AG09309 (cell line): ENCODE measurements around the gene PVALEF.

ENCODE experiments used
- DNase-seq: peaks from one replicate; pipeline ENCODE4 v3.0.0-alpha.2; 2010; ENCODE audit warnings: low read depth
- H3K4me3 ChIP-seq: 2 replicates; pipeline ENCODE4 v1.5.1; 2011; ENCODE audit warnings: mild to moderate bottlenecking, low read depth, low read length, moderate library complexity; ENCODE audit not compliant: control insufficient read depth
- CTCF ChIP-seq: IDR thresholded peaks from 2 replicates; pipeline ENCODE4 v1.5.1; 2011; ENCODE audit warnings: mild to moderate bottlenecking, low read depth, low read length, inconsistent platforms; ENCODE audit not compliant: insufficient read depth, control insufficient read depth; ENCODE audit errors: missing control alignments

PVALEF gene

GRCh38 chr17:81128774-81129173, 36.5 kb upstream of the PVALEF start:
- TF ChIP-seq CTCF: no peak
- DNase-seq: no peak
- H3K4me3 ChIP-seq: no peak overlapping the region

DNA sequence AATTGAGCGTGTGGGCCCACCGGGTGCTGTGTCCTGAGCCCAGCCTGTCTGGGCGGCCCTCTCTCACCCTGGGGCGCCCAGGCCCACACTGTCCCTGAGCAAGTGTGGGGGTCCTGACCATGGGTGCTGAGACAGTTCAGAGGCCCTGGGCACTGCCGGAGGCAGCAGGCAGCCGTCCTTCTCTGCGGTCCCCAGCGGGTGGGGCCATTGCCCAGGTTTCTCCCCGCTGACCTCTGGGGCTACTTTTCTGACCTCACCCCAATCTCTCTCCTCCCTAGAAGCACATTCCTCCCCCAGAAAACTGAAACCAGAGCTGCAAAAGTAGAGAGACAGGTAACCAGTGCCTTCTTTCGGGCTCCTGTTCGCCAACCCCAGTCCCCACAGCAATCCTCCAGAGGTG, 36.0 kb upstream of the PVALEF start:
- peak; percentile 8 for TF ChIP-seq CTCF
- no peak for DNase-seq
- H3K4me3 ChIP-seq: no peak overlapping the region

DNA sequence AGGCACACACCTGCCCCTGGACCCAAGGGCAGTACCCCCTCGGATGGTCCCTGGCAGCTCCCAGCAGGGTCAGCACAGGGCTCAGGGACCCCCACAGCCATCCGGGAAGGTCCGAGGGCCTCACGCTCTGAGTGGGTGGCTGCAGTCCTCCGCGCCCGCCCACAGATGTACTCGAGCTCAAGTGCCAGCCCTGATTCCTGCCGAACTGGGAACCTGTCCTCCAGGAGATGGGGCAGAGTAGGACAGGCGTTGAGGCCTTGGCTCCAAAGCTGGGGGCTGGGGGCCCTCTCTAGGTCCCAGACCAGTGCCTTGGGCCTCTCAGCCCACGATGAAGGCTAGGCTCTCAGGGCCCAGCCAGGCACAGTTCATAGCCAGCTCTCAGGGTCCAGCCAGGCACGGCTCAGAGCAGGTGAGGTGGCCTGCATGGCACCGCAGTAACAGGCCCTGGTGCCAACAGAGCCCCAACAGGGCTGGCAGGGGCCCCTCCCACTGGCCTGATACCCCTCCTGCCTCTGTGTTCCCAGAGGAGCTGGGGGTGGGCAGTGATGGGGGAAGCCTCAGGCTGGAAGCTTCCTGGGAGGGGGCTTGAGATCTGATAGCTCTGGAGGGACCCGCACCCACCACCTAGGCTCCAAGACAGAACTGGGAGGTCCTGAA, 35.5 kb upstream of the PVALEF start:
- TF ChIP-seq CTCF: no peak
- no peak for DNase-seq
- H3K4me3 ChIP-seq: no peak overlapping the region

- H3K4me3 ChIP-seq: no peak overlapping the region
- no peak for TF ChIP-seq CTCF
- no peak for DNase-seq
Measured at GRCh38 chr17:81130385-81131361, 34.6 kb upstream of the PVALEF start.

DNA sequence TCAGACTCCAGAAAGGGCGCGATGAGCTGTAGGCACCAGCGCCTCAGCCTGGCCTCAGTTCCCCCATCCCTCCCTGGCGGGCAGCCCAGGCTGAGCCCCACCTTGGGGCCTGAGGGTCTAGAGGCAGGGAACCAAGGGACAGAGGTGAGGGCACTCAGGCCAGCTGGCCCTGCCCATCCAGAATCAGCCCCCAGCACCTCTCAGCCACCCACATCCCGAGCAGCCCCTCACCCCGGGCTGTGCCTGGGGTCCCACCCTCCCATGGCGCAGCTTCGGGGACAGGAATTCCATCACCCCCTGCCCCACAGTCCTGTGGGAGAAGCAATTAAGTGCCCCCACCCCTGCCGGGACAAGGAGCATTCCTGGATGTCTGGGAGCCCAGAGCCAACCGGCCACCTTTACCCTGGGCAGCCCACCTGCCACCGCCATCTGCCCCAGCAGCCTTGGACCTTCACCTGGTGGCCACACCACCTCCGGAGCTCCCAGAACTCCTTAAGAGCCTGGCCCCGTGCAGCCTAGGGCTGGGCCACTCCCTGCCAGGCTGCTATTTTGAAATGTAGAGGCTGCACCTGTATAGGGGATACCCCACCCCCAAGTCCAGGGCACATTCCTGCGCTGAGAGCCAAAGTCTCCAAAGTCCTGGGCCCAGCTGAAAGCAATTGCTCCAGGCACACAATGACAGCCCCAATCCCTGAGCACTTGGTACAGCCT, 33.7 kb upstream of the PVALEF start:
- no peak for TF ChIP-seq CTCF
- no peak overlapping the region for H3K4me3 ChIP-seq
- DNase-seq: no peak

DNA sequence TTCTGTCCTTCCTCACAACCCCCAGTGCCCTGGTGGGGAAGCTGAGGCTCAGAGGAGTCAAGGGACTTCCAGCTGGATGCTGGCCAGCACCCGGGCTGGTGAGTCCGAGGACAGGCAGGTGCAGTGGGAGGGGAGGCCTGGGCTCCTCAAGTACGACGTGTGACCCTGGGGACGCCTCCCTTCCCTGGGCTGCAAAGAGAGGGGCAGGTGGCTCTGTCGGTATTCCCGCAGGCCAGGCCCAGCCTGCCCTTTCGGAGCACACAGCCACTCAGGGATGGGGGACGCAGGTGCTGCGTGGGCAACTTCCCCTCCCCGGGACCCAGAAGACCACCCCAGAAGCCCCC, 33.1 kb upstream of the PVALEF start:
- no peak overlapping the region for H3K4me3 ChIP-seq
- TF ChIP-seq CTCF: no peak
- DNase-seq: no peak
